ENCODE results near the gene MCFD2. TPM values are rescaled to one million over a fixed set of nuclear protein-coding genes. Genes with fewer than 3 reads are reported as not detected.

MCFD2 gene
- total RNA-seq, 4 donors from 2014 or later: 61.9 to 89.5 (median 74.2) TPM

GRCh38 chr2:46950314-46950713 is 34.7 kb upstream of the MCFD2 start:
- no peaks in the 10 kb centered on the region for H3K9me3 ChIP-seq
- peaks cover 14 to 44% (median 33%) of the 10 kb centered on the region in 4 donors for H3K4me1 ChIP-seq
- whole genome bisulfite sequencing: 80% methylated on average over 8 of the region's 8 CpGs
- peak overlapping the region in 1 of 4 donors; percentile 11 for H3K27ac ChIP-seq (replicated peaks in 1 of 4)
- DNase-seq (ENCODE audit: extremely low spot score): no peak
- peaks cover 20 to 41% (median 28%) of the 10 kb centered on the region in 4 donors for H3K36me3 ChIP-seq
- no peaks in the 10 kb centered on the region for H3K27me3 ChIP-seq
- no peak overlapping the region for H3K4me3 ChIP-seq
- TF ChIP-seq CTCF (IDR thresholded peaks at IDR 0.05) (no peak), EP300 (IDR thresholded peaks at IDR 0.05) (no peak), POLR2AphosphoS5 (IDR thresholded peaks at IDR 0.05) (no peak)
- intact Hi-C loops (cut with DNase I): no loop called here

GRCh38 chr2:46947841-46948240 is 32.2 kb upstream of the MCFD2 start:
- no peak for DNase-seq (ENCODE audit: extremely low spot score)
- intact Hi-C loops (cut with DNase I): no loop called here
- H3K36me3 ChIP-seq: peaks cover 14 to 32% (median 25%) of the 10 kb centered on the region in 4 donors
- H3K4me1 ChIP-seq: peaks cover 5 to 43% (median 34%) of the 10 kb centered on the region in 4 donors
- 86% methylated on average over 9 of the region's 11 CpGs for WGBS
- H3K4me3 ChIP-seq: no peak overlapping the region
- H3K27me3 ChIP-seq: no peaks in the 10 kb centered on the region
- H3K27ac ChIP-seq (replicated peaks in 1 of 4): no peak overlapping the region
- TF ChIP-seq EP300 (IDR thresholded peaks at IDR 0.05): no peak
- TF ChIP-seq POLR2AphosphoS5 (IDR thresholded peaks at IDR 0.05): no peak
- no peak for TF ChIP-seq CTCF (IDR thresholded peaks at IDR 0.05)
- no peak for TF ChIP-seq POLR2A (IDR thresholded peaks at IDR 0.05; ENCODE audit: low read depth)
- H3K9me3 ChIP-seq: no peaks in the 10 kb centered on the region

DNA sequence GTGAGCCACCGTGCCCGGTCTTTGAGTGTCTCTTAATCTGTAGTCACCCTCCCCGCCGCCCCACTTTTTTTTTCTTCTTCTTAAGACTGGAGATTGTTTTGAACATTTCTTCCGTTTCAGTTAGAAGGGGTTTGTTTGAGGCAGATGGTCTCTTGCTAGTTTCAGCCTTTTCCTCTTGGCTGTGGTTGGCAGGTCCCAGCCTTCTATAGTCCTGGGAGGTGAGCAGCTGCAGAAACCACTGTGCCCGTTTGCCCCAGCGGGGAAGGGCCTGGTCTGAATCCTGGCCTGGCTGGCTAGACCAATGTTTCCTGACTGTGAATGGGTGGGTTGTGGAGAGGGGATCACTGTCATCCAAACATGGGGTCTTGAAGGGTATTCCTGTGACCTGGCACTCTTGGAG is 30.1 kb upstream of the MCFD2 start:
- no peaks in the 10 kb centered on the region for H3K27me3 ChIP-seq
- intact Hi-C loops (cut with DNase I): no loop called here
- no peaks in the 10 kb centered on the region for H3K9me3 ChIP-seq
- H3K27ac ChIP-seq (replicated peaks in 1 of 4): no peak overlapping the region
- H3K4me1 ChIP-seq: peaks cover 10 to 53% (median 45%) of the 10 kb centered on the region in 4 donors
- H3K36me3 ChIP-seq: peaks cover 0 to 10% (median 5%) of the 10 kb centered on the region in 4 donors
- WGBS: 84% methylated on average over 7 of the region's 7 CpGs
- no peak for TF ChIP-seq POLR2A (IDR thresholded peaks at IDR 0.05; ENCODE audit: low read depth)
- no peak for TF ChIP-seq CTCF (IDR thresholded peaks at IDR 0.05)
- TF ChIP-seq POLR2AphosphoS5 (IDR thresholded peaks at IDR 0.05): no peak
- no peak for TF ChIP-seq EP300 (IDR thresholded peaks at IDR 0.05)
- H3K4me3 ChIP-seq: no peak overlapping the region
- DNase-seq (ENCODE audit: extremely low spot score): no peak

DNA sequence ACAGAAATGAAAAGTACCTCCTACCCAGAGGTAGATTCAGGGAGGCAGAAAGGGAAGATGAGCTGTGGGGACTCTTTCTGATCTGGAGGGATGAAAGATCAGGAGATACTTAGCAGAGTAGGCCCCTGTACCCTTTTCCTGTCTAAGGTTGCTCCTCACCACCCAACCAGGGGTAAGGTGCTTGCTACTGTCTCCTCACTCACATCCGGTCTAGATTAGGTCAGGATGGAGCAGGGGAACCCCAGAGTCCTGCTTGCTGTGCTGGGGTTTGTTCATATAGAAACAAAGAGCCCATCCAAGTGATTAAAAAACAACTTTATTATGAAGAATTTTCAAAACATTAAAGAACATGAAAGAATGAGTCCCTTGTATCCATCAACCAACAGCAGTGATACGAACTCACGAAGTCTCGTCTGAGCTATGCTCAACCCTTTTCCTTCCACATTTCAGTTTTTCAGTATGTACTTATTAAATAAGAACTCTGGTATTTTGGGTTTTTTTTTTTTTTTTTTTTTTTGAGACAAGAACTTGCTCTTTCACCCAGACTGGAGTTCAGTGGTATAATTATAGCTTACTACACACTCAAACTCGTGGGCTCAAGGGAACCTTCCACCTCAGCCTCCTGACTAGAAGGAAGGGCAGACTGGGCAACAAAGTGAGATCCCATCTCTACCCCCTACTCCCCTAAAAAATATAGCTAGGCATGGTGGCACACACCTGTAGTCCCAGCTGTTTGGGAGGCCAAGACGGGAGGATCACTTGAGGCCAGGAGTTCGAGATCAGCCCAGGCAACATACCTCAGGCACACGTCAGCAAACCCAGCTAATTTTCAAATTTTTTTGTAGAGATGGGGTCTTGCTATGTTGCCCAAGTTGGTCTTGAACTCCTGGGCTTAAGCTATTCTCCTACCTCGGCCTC is 28.5 kb upstream of the MCFD2 start:
- no peaks in the 10 kb centered on the region for H3K9me3 ChIP-seq
- peak overlapping the region in 1 of 4 donors; percentile 87 for H3K4me3 ChIP-seq
- 83% methylated on average over 9 of the region's 9 CpGs for WGBS
- intact Hi-C loops (cut with DNase I): no loop called here
- H3K27ac ChIP-seq (replicated peaks in 1 of 4): peak overlapping the region in 1 of 4 donors; percentile 25
- no peak for TF ChIP-seq CTCF (IDR thresholded peaks at IDR 0.05)
- TF ChIP-seq POLR2A (IDR thresholded peaks at IDR 0.05; ENCODE audit: low read depth): no peak
- no peak for TF ChIP-seq POLR2AphosphoS5 (IDR thresholded peaks at IDR 0.05)
- no peak for TF ChIP-seq EP300 (IDR thresholded peaks at IDR 0.05)
- H3K27me3 ChIP-seq: no peaks in the 10 kb centered on the region
- peaks cover 0 to 8% (median 3%) of the 10 kb centered on the region in 4 donors for H3K36me3 ChIP-seq
- no peak for DNase-seq (ENCODE audit: extremely low spot score)
- peaks cover 22 to 53% (median 51%) of the 10 kb centered on the region in 4 donors for H3K4me1 ChIP-seq
